Uterus (tissue), 2 donors: Measurements from ENCODE around the gene SERF1B.
"Not testable (repeated sequence)": the region's sequence is repeated elsewhere in the genome, so short reads cannot be mapped to it uniquely, and the experiment has no call there.

ENCODE experiments used
- POLR2A ChIP-seq, 2 donors: fragments of 450-650 bp; IDR thresholded peaks; one replicate each; pipeline ENCODE4 v1.6.1; 2016; ENCODE audit warnings: antibody characterized with exemption in 2 of 2, mild to moderate bottlenecking in 1 of 2, moderate library complexity in 1 of 2
- TF ChIP-seq, protein P1 (sequence below), 4 experiments: fragments of 200-600 bp in 2 of 4; fragments of 450-650 bp in 2 of 4; sonication (generic) in 2 of 4; IDR thresholded peaks; one replicate each; pipeline ENCODE4 v1.5.1; 2016 to 2019; ENCODE audit warnings: antibody characterized with exemption in 4 of 4, mild to moderate bottlenecking in 2 of 4, moderate library complexity in 1 of 4

DNA sequence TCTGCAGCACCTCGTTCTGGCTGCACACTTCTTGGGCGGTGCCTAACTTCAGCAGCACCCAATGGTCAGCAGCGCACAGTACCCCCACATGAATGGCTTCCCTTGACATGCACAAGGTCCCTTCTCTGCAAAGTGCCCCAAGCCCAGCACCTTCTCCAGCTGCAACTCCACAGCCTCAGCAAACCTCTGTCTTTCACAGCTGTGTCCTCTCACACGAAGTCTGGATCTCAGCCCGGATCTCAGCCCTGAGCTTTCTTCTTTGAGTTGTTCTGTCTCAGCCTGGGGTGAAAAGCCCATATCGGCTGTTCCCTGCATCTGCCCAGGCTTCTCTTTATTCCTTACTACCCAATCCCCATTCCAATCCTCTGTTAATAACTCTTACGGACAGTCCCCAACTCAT is 66.7 kb downstream of the SERF1B start:
- TF ChIP-seq, protein P1, sequence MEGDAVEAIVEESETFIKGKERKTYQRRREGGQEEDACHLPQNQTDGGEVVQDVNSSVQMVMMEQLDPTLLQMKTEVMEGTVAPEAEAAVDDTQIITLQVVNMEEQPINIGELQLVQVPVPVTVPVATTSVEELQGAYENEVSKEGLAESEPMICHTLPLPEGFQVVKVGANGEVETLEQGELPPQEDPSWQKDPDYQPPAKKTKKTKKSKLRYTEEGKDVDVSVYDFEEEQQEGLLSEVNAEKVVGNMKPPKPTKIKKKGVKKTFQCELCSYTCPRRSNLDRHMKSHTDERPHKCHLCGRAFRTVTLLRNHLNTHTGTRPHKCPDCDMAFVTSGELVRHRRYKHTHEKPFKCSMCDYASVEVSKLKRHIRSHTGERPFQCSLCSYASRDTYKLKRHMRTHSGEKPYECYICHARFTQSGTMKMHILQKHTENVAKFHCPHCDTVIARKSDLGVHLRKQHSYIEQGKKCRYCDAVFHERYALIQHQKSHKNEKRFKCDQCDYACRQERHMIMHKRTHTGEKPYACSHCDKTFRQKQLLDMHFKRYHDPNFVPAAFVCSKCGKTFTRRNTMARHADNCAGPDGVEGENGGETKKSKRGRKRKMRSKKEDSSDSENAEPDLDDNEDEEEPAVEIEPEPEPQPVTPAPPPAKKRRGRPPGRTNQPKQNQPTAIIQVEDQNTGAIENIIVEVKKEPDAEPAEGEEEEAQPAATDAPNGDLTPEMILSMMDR (IDR thresholded peaks at IDR 0.05) = not testable (repeated sequence)
- TF ChIP-seq POLR2A (IDR thresholded peaks at IDR 0.05) = not testable (repeated sequence)
